UCSD-AML1 (cell line): ENCODE data around the gene CCDC81.
"Not testable (repeated sequence)": the region's sequence is repeated elsewhere in the genome, so short reads cannot be mapped to it uniquely, and the experiment has no call there.

ENCODE experiments used
- DNase-seq: peaks from one replicate; lab custom pipeline; 2025; ENCODE audit not compliant: unreplicated experiment; lab: John Stamatoyannopoulos, UW

The CCDC81 gene

DNA sequence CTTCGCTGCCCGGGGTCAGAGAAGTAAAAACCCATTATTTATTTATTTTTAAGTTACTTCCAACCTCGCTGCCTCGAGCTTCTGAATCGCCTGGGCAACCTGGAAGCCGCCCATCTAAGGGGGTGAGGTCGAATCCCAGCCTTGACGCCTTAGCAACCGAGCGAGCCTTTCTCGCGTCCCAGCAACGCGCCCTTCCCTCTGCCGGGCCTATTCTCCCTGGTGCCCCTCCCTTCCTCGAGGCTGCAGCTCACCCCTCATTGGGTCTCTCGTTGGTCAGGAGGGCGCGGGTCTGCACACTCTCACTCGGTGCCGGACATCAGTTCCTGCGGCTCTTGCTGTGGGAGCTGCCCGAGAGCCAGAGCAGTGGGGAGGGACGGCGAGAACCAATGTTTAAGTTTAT, at the start of gene CCDC81:
Gene CCDC81, plus strand, starts transcription at position 302 of the 400 bp plus-strand sequence. CDS start 277 bp downstream, outside the sequence.
- no peak for DNase-seq

DNA sequence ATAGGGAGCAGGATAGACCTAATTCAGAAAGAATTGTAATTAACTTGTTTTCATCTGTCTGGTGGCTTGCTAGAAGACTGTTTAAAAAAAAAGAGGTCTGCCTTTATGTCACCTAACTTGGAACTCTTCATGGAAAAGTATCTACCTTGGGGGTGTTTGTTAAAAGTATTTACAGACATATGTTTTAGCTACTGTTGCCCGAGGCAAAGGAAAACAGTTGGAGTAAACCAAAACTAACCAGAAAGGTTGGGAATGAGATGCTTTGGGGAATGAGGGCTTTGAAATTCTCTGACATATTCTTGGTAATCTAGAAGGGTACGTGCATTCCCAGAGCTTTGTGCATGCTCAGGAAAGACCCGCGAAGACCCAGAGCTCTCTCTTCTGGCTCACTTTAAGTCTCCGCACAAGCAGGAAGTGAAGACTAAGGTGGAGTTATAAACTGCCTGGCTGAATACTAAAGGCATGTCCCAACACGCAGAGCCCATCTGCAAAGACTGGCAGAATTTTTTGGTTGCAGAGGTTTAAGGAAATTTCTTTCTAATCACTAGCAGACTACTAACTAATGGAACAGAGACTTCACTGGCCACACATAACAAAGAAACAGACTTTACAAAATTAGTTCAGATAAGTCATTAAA, 39.4 kb upstream of the CCDC81 start:
- DNase-seq, result no peak

- no peak for DNase-seq
Measured at GRCh38 chr11:86337227-86337626, 37.5 kb upstream of the CCDC81 start.

- DNase-seq, result no peak
Measured at GRCh38 chr11:86341382-86341781, 33.3 kb upstream of the CCDC81 start.

- DNase-seq, result no peak
Measured at GRCh38 chr11:86346513-86346912, 28.2 kb upstream of the CCDC81 start.

DNA sequence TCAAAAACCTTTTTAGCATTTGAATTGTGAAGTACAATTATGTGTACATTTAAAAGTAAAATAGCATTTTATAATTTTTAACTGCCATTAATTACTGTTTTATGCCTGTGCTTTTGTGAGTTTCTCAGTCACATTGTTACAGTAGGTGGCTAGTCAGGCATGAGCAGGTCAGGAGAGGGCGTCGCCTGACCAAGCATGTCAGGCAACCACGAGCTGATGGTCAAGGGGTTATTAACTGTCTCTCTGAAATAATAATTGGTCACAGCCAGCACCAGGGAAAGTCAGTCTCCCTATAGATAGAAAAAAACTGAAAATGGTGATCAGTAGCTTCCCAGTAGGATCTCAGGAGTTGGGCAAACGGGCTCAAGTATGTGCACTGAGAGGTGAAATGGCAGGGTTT, 19.4 kb upstream of the CCDC81 start:
- no peak for DNase-seq

DNA sequence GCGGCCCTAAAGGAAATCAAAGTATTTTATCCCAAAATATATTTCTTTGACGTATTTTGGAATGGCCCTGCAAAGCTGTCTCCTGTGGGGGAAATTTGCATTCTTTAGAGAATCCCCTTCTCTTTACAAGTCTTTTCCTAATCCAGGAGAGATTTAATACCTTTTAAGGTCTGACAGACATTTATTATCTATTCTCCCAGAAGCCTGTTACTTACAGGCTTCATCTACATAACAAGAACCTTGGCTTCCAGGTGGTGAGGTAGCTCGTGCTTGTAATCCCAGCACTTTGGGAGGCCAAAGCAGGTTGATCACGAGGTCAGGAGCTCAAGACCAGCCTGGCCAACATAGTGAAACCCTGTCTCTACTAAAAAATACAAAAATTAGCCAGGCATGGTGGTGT, 17.3 kb upstream of the CCDC81 start:
- not testable (repeated sequence) for DNase-seq

GRCh38 chr11:86358720-86359119, 16.0 kb upstream of the CCDC81 start:
- DNase-seq, result no peak

- no peak for DNase-seq
Measured at GRCh38 chr11:86360775-86361395, 13.8 kb upstream of the CCDC81 start.

DNA sequence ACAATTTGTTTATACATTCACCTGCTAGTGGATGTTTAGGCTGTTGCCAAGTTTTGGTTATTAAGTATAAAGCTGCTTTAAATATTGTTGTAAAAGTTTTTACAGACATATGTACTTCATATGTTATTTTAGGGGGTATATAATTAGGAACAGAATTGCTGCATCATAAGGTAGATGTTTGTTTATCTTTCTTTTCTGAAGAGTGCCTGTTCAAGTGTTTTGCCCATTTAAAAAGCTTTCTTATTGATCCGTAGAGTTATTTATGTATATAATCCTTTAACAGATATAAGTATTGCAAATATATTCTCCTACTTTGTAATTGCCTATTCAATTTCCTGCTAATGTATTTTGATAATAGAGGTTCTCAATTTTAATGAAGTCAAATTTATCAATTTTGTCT, 11.3 kb upstream of the CCDC81 start:
- no peak for DNase-seq

DNA sequence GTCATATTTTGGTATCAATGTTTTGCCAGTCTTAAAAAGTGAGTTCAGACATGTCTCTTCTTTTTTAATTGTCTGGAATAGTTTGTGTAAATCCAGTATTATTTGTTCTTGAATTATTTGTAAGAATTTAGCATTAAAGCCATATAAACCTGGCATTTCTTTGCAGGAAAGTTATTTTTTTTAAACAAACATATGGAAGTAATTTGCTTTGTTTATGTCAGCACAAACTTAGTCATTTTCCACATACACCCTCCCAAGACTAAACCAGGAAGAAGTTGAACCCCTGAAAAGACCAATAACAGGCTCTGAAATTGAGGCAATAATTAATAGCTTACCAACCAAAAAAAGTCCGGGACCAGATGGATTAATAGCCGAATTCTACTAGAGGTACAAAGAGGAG, 9.1 kb upstream of the CCDC81 start:
- DNase-seq, result no peak

GRCh38 chr11:86369668-86370067, 5.0 kb upstream of the CCDC81 start:
- no peak for DNase-seq

GRCh38 chr11:86370171-86370570, 4.5 kb upstream of the CCDC81 start:
- DNase-seq, result no peak

DNA sequence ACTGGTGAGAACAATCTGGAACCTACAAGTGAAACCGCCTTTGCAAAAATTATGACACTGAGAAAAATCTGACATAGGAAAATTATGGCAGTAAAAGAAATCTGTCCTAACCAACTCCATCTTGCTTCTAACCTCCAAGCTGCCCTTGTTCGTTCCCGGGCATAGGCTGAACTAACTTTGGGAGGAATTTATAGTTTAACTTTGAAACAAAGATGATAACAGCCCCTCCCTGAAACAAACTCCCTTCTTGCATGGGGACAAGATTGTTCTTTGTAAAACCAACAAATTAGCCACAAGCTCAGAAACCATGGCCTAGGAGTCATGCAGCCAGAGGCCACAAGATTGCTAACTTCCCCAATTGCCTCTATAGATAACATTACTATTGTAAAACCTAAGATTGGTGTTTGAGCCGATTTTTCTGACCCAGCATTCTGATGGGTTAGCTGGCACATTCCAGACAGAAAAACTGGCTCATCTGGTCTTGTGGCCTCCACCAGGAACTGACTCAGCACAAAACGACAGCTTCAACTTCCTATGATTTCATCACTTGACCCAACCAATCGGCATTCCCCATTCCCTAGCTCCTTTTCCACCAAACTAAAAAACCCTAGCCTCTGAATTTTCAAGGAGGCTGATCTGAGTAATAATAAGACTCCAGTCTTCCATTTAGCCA, 3.6 kb upstream of the CCDC81 start:
- no peak for DNase-seq

- DNase-seq, result no peak
Measured at GRCh38 chr11:86372041-86372440, 2.6 kb upstream of the CCDC81 start.

- no peak for DNase-seq
Measured at GRCh38 chr11:86372586-86372985, 2.1 kb upstream of the CCDC81 start.

- no peak for DNase-seq
Measured at GRCh38 chr11:86374069-86374468, 618 bp upstream of the CCDC81 start.

DNA sequence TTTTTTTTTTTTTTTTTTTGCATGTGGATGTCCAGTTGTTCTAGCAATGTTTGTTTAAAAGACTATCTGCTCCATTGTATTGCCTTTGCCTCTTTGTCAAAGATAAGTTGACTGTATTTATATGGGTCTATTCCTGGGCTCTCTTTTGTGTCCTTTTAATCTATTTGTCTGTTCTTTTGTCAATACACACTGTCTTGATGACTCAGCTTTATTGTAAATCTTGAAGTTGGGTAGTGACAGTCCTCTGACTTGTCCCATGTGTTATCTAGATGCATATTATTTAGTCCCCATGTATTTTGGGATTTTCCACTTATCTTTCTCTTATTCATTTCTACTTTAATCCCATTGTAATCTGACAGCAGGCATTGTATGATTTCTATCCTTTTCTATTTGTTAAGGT, 3.3 kb downstream of the CCDC81 start:
- DNase-seq, result no peak

DNA sequence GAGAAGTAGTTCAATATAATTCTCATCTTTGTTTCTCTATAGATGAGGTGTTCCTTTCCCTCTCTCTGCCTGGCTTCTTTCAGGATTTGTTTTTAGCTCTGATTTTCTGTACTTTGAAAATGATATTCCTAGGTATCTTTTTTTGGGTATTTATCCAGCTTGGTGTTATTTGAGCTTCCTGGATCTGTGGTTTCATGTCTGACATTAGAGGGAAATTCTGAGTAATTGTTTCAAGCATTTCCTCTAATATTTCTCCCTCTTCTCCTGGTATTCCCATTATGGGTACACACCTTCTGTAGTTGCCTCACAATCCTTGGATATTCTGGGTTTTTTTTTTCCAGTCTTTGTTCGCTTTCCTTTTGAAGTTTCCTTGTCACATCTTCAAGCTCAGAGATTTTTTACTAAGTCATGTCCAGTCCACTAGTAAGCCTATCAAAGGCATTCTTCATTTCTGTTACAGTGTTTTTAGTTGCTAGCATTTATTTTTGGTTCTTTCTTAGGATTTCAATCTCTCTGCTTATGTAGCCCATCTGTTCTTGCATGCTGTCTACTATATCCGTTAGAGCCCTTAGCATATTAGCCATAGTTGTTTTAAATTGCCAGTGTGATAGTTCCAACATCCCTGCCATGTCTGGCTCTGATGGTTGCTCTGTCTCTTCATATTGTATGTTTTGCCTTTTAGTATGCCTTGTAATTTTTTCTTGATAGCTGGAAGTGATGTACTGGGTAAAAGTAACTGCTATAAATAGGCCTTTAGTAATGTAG, 5.8 kb downstream of the CCDC81 start:
- DNase-seq, result no peak

- DNase-seq, result no peak
Measured at GRCh38 chr11:86383041-86383955, 8.6 kb downstream of the CCDC81 start.

DNA sequence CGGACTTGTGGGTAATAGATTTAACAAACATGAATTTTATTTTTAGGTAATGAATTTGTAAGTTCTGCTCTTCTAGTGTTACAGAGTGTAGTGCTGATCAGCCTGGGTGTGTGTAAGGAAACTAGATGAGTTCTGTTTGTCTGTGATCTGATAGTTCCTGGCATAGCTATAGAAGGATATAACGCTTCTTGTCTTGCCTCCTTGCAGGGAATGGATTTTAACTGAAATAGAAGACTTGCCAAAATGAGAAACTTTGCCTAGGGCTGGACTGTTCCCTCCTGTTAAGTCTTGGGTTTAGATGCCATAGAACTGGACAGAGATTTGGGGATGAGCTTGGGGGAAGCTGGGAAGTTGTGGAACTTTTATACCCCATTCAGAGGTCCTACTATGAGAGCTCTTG, 11.6 kb downstream of the CCDC81 start:
- no peak for DNase-seq
